ENCODE measurements around the gene ZHX3. TPM values are rescaled to one million over a fixed set of nuclear protein-coding genes. Genes with fewer than 3 reads are reported as not detected.

The ZHX3 gene
- total RNA-seq, 1 donor from 2014 or later, result 16.3 TPM

- no peak overlapping the region for H3K4me3 Mint-ChIP-seq
- H3K9me3 Mint-ChIP-seq, result no peaks in the 10 kb centered on the region
- no peak for TF ChIP-seq CTCF (conservative IDR thresholded peaks at IDR 0.05)
- H3K36me3 Mint-ChIP-seq, result peaks cover 4% of the 10 kb centered on the region
- no peak for DNase-seq (ENCODE audit: extremely low spot score, unreplicated experiment)
- no peak overlapping the region for H3K27ac Mint-ChIP-seq
- H3K27me3 Mint-ChIP-seq, result no peaks in the 10 kb centered on the region
- H3K4me1 Mint-ChIP-seq (ENCODE audit: unreplicated experiment), result peaks cover 2% of the 10 kb centered on the region
These were observed 28.2 kb upstream of the ZHX3 start for GRCh38 chr20:41345729-41346067.

GRCh38 chr20:41344938-41345728 is 27.6 kb upstream of the ZHX3 start:
- H3K27ac Mint-ChIP-seq, result no peak overlapping the region
- peaks cover 4% of the 10 kb centered on the region for H3K36me3 Mint-ChIP-seq
- peaks cover 8% of the 10 kb centered on the region for H3K4me1 Mint-ChIP-seq (ENCODE audit: unreplicated experiment)
- DNase-seq (ENCODE audit: extremely low spot score, unreplicated experiment), result no peak
- H3K27me3 Mint-ChIP-seq, result no peaks in the 10 kb centered on the region
- H3K9me3 Mint-ChIP-seq, result no peaks in the 10 kb centered on the region
- no peak overlapping the region for H3K4me3 Mint-ChIP-seq
- no peak for TF ChIP-seq CTCF (conservative IDR thresholded peaks at IDR 0.05)

- Mint-ChIP-seq H3K4me3 (no peak overlapping the region), H3K4me1 (ENCODE audit: unreplicated experiment) (peaks cover 13% of the 10 kb centered on the region), H3K27me3 (no peaks in the 10 kb centered on the region), H3K9me3 (no peaks in the 10 kb centered on the region), H3K36me3 (peaks cover 3% of the 10 kb centered on the region), H3K27ac (peak overlapping the region; percentile 62)
- DNase-seq (ENCODE audit: extremely low spot score, unreplicated experiment), result no peak
- no peak for TF ChIP-seq CTCF (conservative IDR thresholded peaks at IDR 0.05)
These were observed 26.9 kb upstream of the ZHX3 start for GRCh38 chr20:41344477-41344876.

- DNase-seq (ENCODE audit: extremely low spot score, unreplicated experiment), result no peak
- H3K9me3 Mint-ChIP-seq, result no peaks in the 10 kb centered on the region
- no peaks in the 10 kb centered on the region for H3K36me3 Mint-ChIP-seq
- peak overlapping the region; percentile 59 for H3K27ac Mint-ChIP-seq
- H3K4me1 Mint-ChIP-seq (ENCODE audit: unreplicated experiment), result peaks cover 15% of the 10 kb centered on the region
- TF ChIP-seq CTCF (conservative IDR thresholded peaks at IDR 0.05), result no peak
- H3K27me3 Mint-ChIP-seq, result no peaks in the 10 kb centered on the region
- H3K4me3 Mint-ChIP-seq, result peak overlapping the region; percentile 37
These were observed 25.2 kb upstream of the ZHX3 start for GRCh38 chr20:41342474-41343464.

GRCh38 chr20:41340327-41341055 is 23.0 kb upstream of the ZHX3 start, which contains the start of gene LPIN3:
TSS of gene LPIN3 (plus strand) at chr20:41340821. CDS start at chr20:41345804, 4,983 bp downstream.
- Mint-ChIP-seq H3K36me3 (no peaks in the 10 kb centered on the region), H3K9me3 (no peaks in the 10 kb centered on the region), H3K27ac (peak within 1 kb of the TSS; percentile 99), H3K4me3 (peak within 1 kb of the TSS; percentile 91), H3K27me3 (no peaks in the 10 kb centered on the region), H3K4me1 (ENCODE audit: unreplicated experiment) (peaks cover 15% of the 10 kb centered on the region)
- TF ChIP-seq CTCF (conservative IDR thresholded peaks at IDR 0.05), result no peak
- peak; percentile 85 for DNase-seq (ENCODE audit: extremely low spot score, unreplicated experiment)

Data from type B pancreatic cell (in vitro differentiated cells).